ENCODE measurements around the gene RPL4. TPM values are rescaled to one million over a fixed set of nuclear protein-coding genes. Genes with fewer than 3 reads are reported as not detected.

Gene RPL4
- total and polyA plus RNA-seq, 9 of the 15 experiments (the other 6 are each of a cell fraction or from before 2014, with no cell fraction given) = 2,055 to 7,760 (median 5,069) TPM

GRCh38 chr15:66497502-66498455 lies 6.9 kb downstream of the RPL4 start, which contains the start of gene SNAPC5 (continued):
- 0 out of 2 replicates have a peak, but pooled peaks have one; percentile 5 for TF ChIP-seq IRF9 (tag; IDR thresholded peaks at IDR 0.05)
- peak; percentile 71 for TF ChIP-seq CHD1 (IDR thresholded peaks at IDR 0.05; ENCODE audit: low read length)
- TF ChIP-seq, protein P1, sequence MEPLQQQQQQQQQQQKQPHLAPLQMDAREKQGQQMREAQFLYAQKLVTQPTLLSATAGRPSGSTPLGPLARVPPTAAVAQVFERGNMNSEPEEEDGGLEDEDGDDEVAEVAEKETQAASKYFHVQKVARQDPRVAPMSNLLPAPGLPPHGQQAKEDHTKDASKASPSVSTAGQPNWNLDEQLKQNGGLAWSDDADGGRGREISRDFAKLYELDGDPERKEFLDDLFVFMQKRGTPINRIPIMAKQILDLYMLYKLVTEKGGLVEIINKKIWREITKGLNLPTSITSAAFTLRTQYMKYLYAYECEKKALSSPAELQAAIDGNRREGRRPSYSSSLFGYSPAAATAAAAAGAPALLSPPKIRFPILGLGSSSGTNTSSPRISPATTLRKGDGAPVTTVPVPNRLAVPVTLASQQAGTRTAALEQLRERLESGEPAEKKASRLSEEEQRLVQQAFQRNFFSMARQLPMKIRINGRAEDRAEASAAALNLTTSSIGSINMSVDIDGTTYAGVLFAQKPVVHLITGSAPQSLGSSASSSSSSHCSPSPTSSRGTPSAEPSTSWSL (CRISPR knock-in tag; IDR thresholded peaks at IDR 0.05; ENCODE audit: borderline replicate concordance) = no peak
- no peak for TF ChIP-seq CBX8 (IDR thresholded peaks at IDR 0.05; ENCODE audit: borderline replicate concordance, extremely low read depth, low read depth, low read length, poor library complexity, severe bottlenecking)
- peak; percentile 93 for TF ChIP-seq ZBTB12 (CRISPR knock-in tag; IDR thresholded peaks at IDR 0.05)
- no peak for TF ChIP-seq STAT5B (CRISPR knock-in tag; IDR thresholded peaks at IDR 0.05)
- TF ChIP-seq ZNF133 (CRISPR knock-in tag; IDR thresholded peaks at IDR 0.05) = no peak
- TF ChIP-seq SRSF3 (IDR thresholded peaks at IDR 0.05; ENCODE audit: insufficient read depth, low read length) = no peak
- TF ChIP-seq ZNF3 (CRISPR knock-in tag; IDR thresholded peaks at IDR 0.05) = no peak
- TF ChIP-seq DMBX1 (CRISPR knock-in tag; IDR thresholded peaks at IDR 0.05; ENCODE audit: borderline replicate concordance) = no peak
- no peak for TF ChIP-seq MAFG (tag; conservative IDR thresholded peaks at IDR 0.05)
- TF ChIP-seq DACH1 (IDR thresholded peaks at IDR 0.05; ENCODE audit: partially characterized antibody) = peak; percentile 73
- TF ChIP-seq, protein P2, sequence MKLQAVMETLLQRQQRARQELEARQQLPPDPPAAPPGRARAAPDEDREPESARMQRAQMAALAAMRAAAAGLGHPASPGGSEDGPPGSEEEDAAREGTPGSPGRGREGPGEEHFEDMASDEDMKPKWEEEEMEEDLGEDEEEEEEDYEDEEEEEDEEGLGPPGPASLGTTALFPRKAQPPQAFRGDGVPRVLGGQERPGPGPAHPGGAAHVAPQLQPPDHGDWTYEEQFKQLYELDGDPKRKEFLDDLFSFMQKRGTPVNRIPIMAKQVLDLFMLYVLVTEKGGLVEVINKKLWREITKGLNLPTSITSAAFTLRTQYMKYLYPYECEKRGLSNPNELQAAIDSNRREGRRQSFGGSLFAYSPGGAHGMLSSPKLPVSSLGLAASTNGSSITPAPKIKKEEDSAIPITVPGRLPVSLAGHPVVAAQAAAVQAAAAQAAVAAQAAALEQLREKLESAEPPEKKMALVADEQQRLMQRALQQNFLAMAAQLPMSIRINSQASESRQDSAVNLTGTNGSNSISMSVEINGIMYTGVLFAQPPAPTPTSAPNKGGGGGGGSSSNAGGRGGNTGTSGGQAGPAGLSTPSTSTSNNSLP (IDR thresholded peaks at IDR 0.05; ENCODE audit: borderline replicate concordance, low read depth, low read length) = no peak
- TF ChIP-seq HEY1 (CRISPR knock-in tag; IDR thresholded peaks at IDR 0.05; ENCODE audit: borderline replicate concordance) = no peak; the same call in 1 of the 2 replicates
- peak; percentile 24; the same call in 1 of the 2 replicates for TF ChIP-seq GABPB2 (CRISPR knock-in tag; conservative IDR thresholded peaks at IDR 0.05)
- TF ChIP-seq USF2 (CRISPR knock-in tag; IDR thresholded peaks at IDR 0.05) = no peak
- TF ChIP-seq, protein P3, sequence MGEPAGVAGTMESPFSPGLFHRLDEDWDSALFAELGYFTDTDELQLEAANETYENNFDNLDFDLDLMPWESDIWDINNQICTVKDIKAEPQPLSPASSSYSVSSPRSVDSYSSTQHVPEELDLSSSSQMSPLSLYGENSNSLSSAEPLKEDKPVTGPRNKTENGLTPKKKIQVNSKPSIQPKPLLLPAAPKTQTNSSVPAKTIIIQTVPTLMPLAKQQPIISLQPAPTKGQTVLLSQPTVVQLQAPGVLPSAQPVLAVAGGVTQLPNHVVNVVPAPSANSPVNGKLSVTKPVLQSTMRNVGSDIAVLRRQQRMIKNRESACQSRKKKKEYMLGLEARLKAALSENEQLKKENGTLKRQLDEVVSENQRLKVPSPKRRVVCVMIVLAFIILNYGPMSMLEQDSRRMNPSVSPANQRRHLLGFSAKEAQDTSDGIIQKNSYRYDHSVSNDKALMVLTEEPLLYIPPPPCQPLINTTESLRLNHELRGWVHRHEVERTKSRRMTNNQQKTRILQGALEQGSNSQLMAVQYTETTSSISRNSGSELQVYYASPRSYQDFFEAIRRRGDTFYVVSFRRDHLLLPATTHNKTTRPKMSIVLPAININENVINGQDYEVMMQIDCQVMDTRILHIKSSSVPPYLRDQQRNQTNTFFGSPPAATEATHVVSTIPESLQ (CRISPR knock-in tag; IDR thresholded peaks at IDR 0.05) = no peak
